ENCODE results near the gene ASTL. TPM values are rescaled to one million over a fixed set of nuclear protein-coding genes. Genes with fewer than 3 reads are reported as not detected.

ASTL gene
- total RNA-seq, 1 donor from 2014 or later, result not detected

GRCh38 chr2:96130483-96130882, 7.8 kb downstream of the ASTL start:
- H3K4me1 ChIP-seq (ENCODE audit: control insufficient read depth in 3 of 3, insufficient read depth in 3 of 3, low read length in 3 of 3), result no peaks in the 10 kb centered on the region
- H3K9ac ChIP-seq (ENCODE audit: low read depth in 1 of 3, low read length in 3 of 3), result no peak overlapping the region
- H3K27me3 ChIP-seq (ENCODE audit: control insufficient read depth in 3 of 3, insufficient read depth in 3 of 3, low read length in 3 of 3), result peaks cover 0 to 28% (median 0%) of the 10 kb centered on the region in 3 donors
- no peaks in the 10 kb centered on the region for H3K36me3 ChIP-seq (ENCODE audit: control insufficient read depth in 3 of 3, insufficient read depth in 3 of 3, low read length in 3 of 3)
- H3K9me3 ChIP-seq (ENCODE audit: control insufficient read depth in 3 of 3, low read length in 3 of 3), result no peaks in the 10 kb centered on the region
- H3K4me3 ChIP-seq (ENCODE audit: low read length in 3 of 3), result no peak overlapping the region
- H3K27ac ChIP-seq (ENCODE audit: low read depth, low read length), result no peak overlapping the region

GRCh38 chr2:96129528-96130120, 8.7 kb downstream of the ASTL start:
- H3K4me1 ChIP-seq (ENCODE audit: control insufficient read depth in 3 of 3, insufficient read depth in 3 of 3, low read length in 3 of 3), result no peaks in the 10 kb centered on the region
- no peak overlapping the region for H3K9ac ChIP-seq (ENCODE audit: low read depth in 1 of 3, low read length in 3 of 3)
- H3K9me3 ChIP-seq (ENCODE audit: control insufficient read depth in 3 of 3, low read length in 3 of 3), result no peaks in the 10 kb centered on the region
- H3K36me3 ChIP-seq (ENCODE audit: control insufficient read depth in 3 of 3, insufficient read depth in 3 of 3, low read length in 3 of 3), result no peaks in the 10 kb centered on the region
- no peak overlapping the region for H3K4me3 ChIP-seq (ENCODE audit: low read length in 3 of 3)
- H3K27me3 ChIP-seq (ENCODE audit: control insufficient read depth in 3 of 3, insufficient read depth in 3 of 3, low read length in 3 of 3), result peaks cover 0 to 30% (median 5%) of the 10 kb centered on the region in 3 donors
- H3K27ac ChIP-seq (ENCODE audit: low read depth, low read length), result no peak overlapping the region

DNA sequence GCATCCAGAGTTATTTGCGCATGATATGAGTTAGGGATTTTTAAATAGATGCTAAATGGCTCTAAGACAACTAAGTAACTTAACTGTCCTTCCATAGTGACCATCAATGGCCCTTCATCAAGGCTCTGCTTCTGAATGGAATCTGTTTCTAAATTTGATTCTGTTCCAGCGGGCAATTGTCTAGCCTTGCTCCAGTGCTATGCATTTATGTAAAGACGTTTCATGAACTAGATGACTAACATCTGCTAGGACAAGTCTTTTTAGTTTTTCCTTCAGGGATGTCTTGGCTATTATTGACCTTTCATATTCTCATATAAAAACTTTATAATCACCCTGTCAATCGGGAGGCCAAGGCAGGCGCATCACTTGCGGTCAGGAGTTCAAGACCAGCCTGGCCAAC, 9.8 kb downstream of the ASTL start:
- H3K4me1 ChIP-seq (ENCODE audit: control insufficient read depth in 3 of 3, insufficient read depth in 3 of 3, low read length in 3 of 3), result no peaks in the 10 kb centered on the region
- peaks cover 0 to 27% (median 8%) of the 10 kb centered on the region in 3 donors for H3K27me3 ChIP-seq (ENCODE audit: control insufficient read depth in 3 of 3, insufficient read depth in 3 of 3, low read length in 3 of 3)
- no peak overlapping the region for H3K4me3 ChIP-seq (ENCODE audit: low read length in 3 of 3)
- no peak overlapping the region for H3K27ac ChIP-seq (ENCODE audit: low read depth, low read length)
- no peak overlapping the region for H3K9ac ChIP-seq (ENCODE audit: low read depth in 1 of 3, low read length in 3 of 3)
- no peaks in the 10 kb centered on the region for H3K9me3 ChIP-seq (ENCODE audit: control insufficient read depth in 3 of 3, low read length in 3 of 3)
- no peaks in the 10 kb centered on the region for H3K36me3 ChIP-seq (ENCODE audit: control insufficient read depth in 3 of 3, insufficient read depth in 3 of 3, low read length in 3 of 3)

DNA sequence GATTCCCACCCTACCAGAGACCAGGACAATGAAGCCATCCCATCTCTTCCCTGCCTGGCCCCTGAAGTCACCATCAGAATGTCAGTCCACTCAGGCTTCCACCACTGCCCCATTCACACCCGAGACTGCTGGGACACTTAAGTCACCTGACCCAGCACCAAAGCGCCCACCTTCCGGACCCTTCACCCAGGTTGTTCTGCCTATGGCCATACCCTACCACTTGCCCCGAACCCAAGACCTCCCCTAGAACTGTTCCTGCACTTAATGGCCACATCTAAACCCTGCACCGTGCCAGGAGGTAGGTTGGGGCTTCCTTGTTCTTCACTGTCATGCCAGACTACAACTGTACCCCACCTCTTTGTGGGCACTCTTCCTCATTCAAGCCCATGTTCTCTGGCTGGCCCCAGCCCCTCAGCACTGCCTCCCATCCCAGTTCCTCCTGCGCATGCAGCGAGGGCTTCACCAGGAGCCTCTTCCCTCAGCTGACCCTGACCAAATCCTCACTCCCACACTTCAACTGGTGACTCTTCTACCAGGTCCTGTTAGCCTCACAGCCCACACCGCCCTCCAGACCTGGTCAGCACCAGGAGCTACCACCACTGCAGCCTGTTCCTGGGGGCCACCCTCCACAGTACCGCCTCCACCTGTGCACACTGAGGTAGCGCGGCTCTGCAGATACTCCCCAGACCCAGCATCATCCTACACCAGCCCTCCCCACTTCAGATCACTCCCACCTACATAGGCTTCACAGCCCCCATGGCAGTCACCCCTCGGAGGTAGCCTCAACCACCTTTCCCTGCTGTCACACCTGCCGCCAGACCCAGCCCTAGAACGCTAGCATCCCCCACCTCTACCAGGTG, 13.7 kb downstream of the ASTL start:
- Histone ChIP-seq H3K36me3 (ENCODE audit: control insufficient read depth in 3 of 3, insufficient read depth in 3 of 3, low read length in 3 of 3) (no peaks in the 10 kb centered on the region), H3K9me3 (ENCODE audit: control insufficient read depth in 3 of 3, low read length in 3 of 3) (no peaks in the 10 kb centered on the region), H3K4me1 (ENCODE audit: control insufficient read depth in 3 of 3, insufficient read depth in 3 of 3, low read length in 3 of 3) (no peaks in the 10 kb centered on the region), H3K27me3 (ENCODE audit: control insufficient read depth in 3 of 3, insufficient read depth in 3 of 3, low read length in 3 of 3) (peaks cover 0 to 24% (median 20%) of the 10 kb centered on the region in 3 donors), H3K27ac (ENCODE audit: low read depth, low read length) (no peak overlapping the region), H3K9ac (ENCODE audit: low read depth in 1 of 3, low read length in 3 of 3) (no peak overlapping the region), H3K4me3 (ENCODE audit: low read length in 3 of 3) (no peak overlapping the region)

DNA sequence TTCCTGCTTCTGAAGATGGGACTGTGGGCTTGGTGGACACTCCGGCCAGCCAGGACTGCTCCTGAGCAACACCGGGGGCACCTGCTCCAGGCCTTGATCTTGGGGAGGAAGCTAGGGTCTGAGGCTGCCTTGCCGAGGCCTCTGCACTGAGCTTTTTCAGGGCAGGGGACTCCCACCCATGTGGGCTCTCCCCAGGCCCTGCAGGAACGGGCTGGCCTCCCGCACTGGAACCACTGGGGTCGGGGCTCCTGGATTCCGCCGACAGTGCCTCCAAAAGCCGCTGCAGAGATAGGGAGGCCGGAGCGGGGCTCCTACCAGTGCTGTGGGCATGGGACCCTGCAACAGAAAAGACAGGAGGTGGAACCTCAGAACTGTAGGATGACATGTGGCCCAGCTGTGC, 14.4 kb downstream of the ASTL start:
- H3K27ac ChIP-seq (ENCODE audit: low read depth, low read length), result no peak overlapping the region
- H3K4me1 ChIP-seq (ENCODE audit: control insufficient read depth in 3 of 3, insufficient read depth in 3 of 3, low read length in 3 of 3), result peaks cover 2 to 5% (median 3%) of the 10 kb centered on the region in 3 donors
- H3K36me3 ChIP-seq (ENCODE audit: control insufficient read depth in 3 of 3, insufficient read depth in 3 of 3, low read length in 3 of 3), result no peaks in the 10 kb centered on the region
- peaks cover 0 to 24% (median 18%) of the 10 kb centered on the region in 3 donors for H3K27me3 ChIP-seq (ENCODE audit: control insufficient read depth in 3 of 3, insufficient read depth in 3 of 3, low read length in 3 of 3)
- no peak overlapping the region for H3K9ac ChIP-seq (ENCODE audit: low read depth in 1 of 3, low read length in 3 of 3)
- no peak overlapping the region for H3K4me3 ChIP-seq (ENCODE audit: low read length in 3 of 3)
- H3K9me3 ChIP-seq (ENCODE audit: control insufficient read depth in 3 of 3, low read length in 3 of 3), result no peaks in the 10 kb centered on the region

DNA sequence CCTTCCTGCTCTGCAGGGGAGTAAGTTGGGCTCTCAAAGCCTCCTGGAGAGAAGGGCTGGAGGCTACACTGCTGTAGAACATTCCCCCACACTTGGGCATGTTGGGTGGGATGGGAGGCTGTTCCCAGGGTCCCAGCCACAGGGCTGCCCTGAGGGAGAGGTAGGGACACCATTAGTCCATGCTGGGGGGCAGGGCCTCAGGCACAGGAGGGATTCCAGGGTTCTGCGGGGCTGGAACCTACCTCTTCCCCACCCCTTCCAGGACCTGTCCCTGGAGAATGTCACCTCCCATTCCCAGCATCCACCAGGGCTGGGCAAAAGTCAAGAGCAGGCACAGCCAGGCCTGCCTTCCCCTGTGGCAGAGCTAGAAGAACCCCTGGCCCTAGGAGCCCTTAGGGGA, 15.0 kb downstream of the ASTL start:
- Histone ChIP-seq H3K9ac (ENCODE audit: low read depth in 1 of 3, low read length in 3 of 3) (no peak overlapping the region), H3K4me3 (ENCODE audit: low read length in 3 of 3) (no peak overlapping the region), H3K9me3 (ENCODE audit: control insufficient read depth in 3 of 3, low read length in 3 of 3) (no peaks in the 10 kb centered on the region), H3K27me3 (ENCODE audit: control insufficient read depth in 3 of 3, insufficient read depth in 3 of 3, low read length in 3 of 3) (peaks cover 0 to 27% (median 22%) of the 10 kb centered on the region in 3 donors), H3K27ac (ENCODE audit: low read depth, low read length) (no peak overlapping the region), H3K4me1 (ENCODE audit: control insufficient read depth in 3 of 3, insufficient read depth in 3 of 3, low read length in 3 of 3) (peaks cover 6 to 11% (median 8%) of the 10 kb centered on the region in 3 donors), H3K36me3 (ENCODE audit: control insufficient read depth in 3 of 3, insufficient read depth in 3 of 3, low read length in 3 of 3) (no peaks in the 10 kb centered on the region)

DNA sequence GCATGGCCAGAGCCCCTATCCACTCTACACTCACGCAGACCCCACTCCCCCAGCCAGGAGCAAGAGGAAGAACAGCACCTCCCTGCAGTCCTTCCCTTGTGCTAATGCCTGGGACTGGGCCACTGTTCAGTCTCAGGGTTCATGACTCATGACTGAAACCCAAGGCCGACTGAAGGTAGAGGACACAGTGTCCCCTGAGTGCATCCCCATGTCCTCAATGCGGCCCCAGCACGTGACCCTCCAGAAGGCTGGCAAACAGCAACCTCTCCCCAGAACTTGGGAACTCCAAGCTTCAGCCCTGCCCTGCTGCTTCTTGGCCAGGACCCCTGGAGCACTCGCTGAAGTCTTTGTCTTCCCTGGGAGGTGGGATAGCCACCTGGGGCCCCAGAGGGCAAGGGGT, 15.9 kb downstream of the ASTL start:
- Histone ChIP-seq H3K27ac (ENCODE audit: low read depth, low read length) (no peak overlapping the region), H3K4me3 (ENCODE audit: low read length in 3 of 3) (no peak overlapping the region), H3K9ac (ENCODE audit: low read depth in 1 of 3, low read length in 3 of 3) (no peak overlapping the region), H3K27me3 (ENCODE audit: control insufficient read depth in 3 of 3, insufficient read depth in 3 of 3, low read length in 3 of 3) (peaks cover under 1 to 35% (median 28%) of the 10 kb centered on the region in 3 donors), H3K4me1 (ENCODE audit: control insufficient read depth in 3 of 3, insufficient read depth in 3 of 3, low read length in 3 of 3) (peaks cover 11 to 20% (median 15%) of the 10 kb centered on the region in 3 donors), H3K9me3 (ENCODE audit: control insufficient read depth in 3 of 3, low read length in 3 of 3) (no peaks in the 10 kb centered on the region), H3K36me3 (ENCODE audit: control insufficient read depth in 3 of 3, insufficient read depth in 3 of 3, low read length in 3 of 3) (no peaks in the 10 kb centered on the region)

- H3K27ac ChIP-seq (ENCODE audit: low read depth, low read length), result no peak overlapping the region
- peaks cover 4 to 37% (median 34%) of the 10 kb centered on the region in 3 donors for H3K27me3 ChIP-seq (ENCODE audit: control insufficient read depth in 3 of 3, insufficient read depth in 3 of 3, low read length in 3 of 3)
- no peak overlapping the region for H3K9ac ChIP-seq (ENCODE audit: low read depth in 1 of 3, low read length in 3 of 3)
- peaks cover 14 to 24% (median 19%) of the 10 kb centered on the region in 3 donors for H3K4me1 ChIP-seq (ENCODE audit: control insufficient read depth in 3 of 3, insufficient read depth in 3 of 3, low read length in 3 of 3)
- H3K36me3 ChIP-seq (ENCODE audit: control insufficient read depth in 3 of 3, insufficient read depth in 3 of 3, low read length in 3 of 3), result no peaks in the 10 kb centered on the region
- H3K9me3 ChIP-seq (ENCODE audit: control insufficient read depth in 3 of 3, low read length in 3 of 3), result no peaks in the 10 kb centered on the region
- no peak overlapping the region for H3K4me3 ChIP-seq (ENCODE audit: low read length in 3 of 3)
Observed at GRCh38 chr2:96121414-96121813, 16.9 kb downstream of the ASTL start.

- H3K27ac ChIP-seq (ENCODE audit: low read depth, low read length), result no peak overlapping the region
- H3K9me3 ChIP-seq (ENCODE audit: control insufficient read depth in 3 of 3, low read length in 3 of 3), result no peaks in the 10 kb centered on the region
- peaks cover 14 to 27% (median 19%) of the 10 kb centered on the region in 3 donors for H3K4me1 ChIP-seq (ENCODE audit: control insufficient read depth in 3 of 3, insufficient read depth in 3 of 3, low read length in 3 of 3)
- H3K27me3 ChIP-seq (ENCODE audit: control insufficient read depth in 3 of 3, insufficient read depth in 3 of 3, low read length in 3 of 3), result peaks cover 7 to 40% (median 38%) of the 10 kb centered on the region in 3 donors
- H3K4me3 ChIP-seq (ENCODE audit: low read length in 3 of 3), result no peak overlapping the region
- H3K9ac ChIP-seq (ENCODE audit: low read depth in 1 of 3, low read length in 3 of 3), result no peak overlapping the region
- no peaks in the 10 kb centered on the region for H3K36me3 ChIP-seq (ENCODE audit: control insufficient read depth in 3 of 3, insufficient read depth in 3 of 3, low read length in 3 of 3)
Observed at GRCh38 chr2:96120991-96121390, 17.3 kb downstream of the ASTL start.

- H3K27me3 ChIP-seq (ENCODE audit: control insufficient read depth in 3 of 3, insufficient read depth in 3 of 3, low read length in 3 of 3), result peaks cover 14 to 48% (median 44%) of the 10 kb centered on the region in 3 donors
- H3K4me1 ChIP-seq (ENCODE audit: control insufficient read depth in 3 of 3, insufficient read depth in 3 of 3, low read length in 3 of 3), result peaks cover 14 to 28% (median 19%) of the 10 kb centered on the region in 3 donors
- no peaks in the 10 kb centered on the region for H3K9me3 ChIP-seq (ENCODE audit: control insufficient read depth in 3 of 3, low read length in 3 of 3)
- no peak overlapping the region for H3K27ac ChIP-seq (ENCODE audit: low read depth, low read length)
- H3K4me3 ChIP-seq (ENCODE audit: low read length in 3 of 3), result no peak overlapping the region
- H3K9ac ChIP-seq (ENCODE audit: low read depth in 1 of 3, low read length in 3 of 3), result no peak overlapping the region
- no peaks in the 10 kb centered on the region for H3K36me3 ChIP-seq (ENCODE audit: control insufficient read depth in 3 of 3, insufficient read depth in 3 of 3, low read length in 3 of 3)
Observed at GRCh38 chr2:96120091-96120720, 18.1 kb downstream of the ASTL start.

Measured in skeletal muscle tissue (tissue), 4 donors.